ENCODE results near the gene EXD3. TPM values are rescaled to one million over a fixed set of nuclear protein-coding genes. Genes with fewer than 3 reads are reported as not detected.

Gene EXD3
- total RNA-seq, 2 donors from 2014 or later: 15.4 to 17.8 TPM

- no peak for DNase-seq
- H3K27ac Mint-ChIP-seq: no peak overlapping the region
- peaks cover 8% of the 10 kb centered on the region for H3K27me3 Mint-ChIP-seq
- H3K9me3 ChIP-seq (ENCODE audit: control insufficient read depth, low read length, poor library complexity, severe bottlenecking): no peaks in the 10 kb centered on the region
- ATAC-seq: no peak
- no peak overlapping the region for H3K4me3 Mint-ChIP-seq
- H3K4me1 Mint-ChIP-seq: peaks cover 13% of the 10 kb centered on the region
- no peaks in the 10 kb centered on the region for H3K36me3 Mint-ChIP-seq (ENCODE audit: low read depth)
These were observed 142.3 kb downstream of the EXD3 start for GRCh38 chr9:137280474-137281344.

- Mint-ChIP-seq H3K4me1 (peaks cover 18% of the 10 kb centered on the region), H3K27me3 (peaks cover 8% of the 10 kb centered on the region), H3K27ac (no peak overlapping the region), H3K36me3 (ENCODE audit: low read depth) (no peaks in the 10 kb centered on the region), H3K4me3 (no peak overlapping the region)
- ATAC-seq: no peak
- no peak for DNase-seq
- H3K9me3 ChIP-seq (ENCODE audit: control insufficient read depth, low read length, poor library complexity, severe bottlenecking): no peaks in the 10 kb centered on the region
These were observed 143.1 kb downstream of the EXD3 start for GRCh38 chr9:137279741-137280473.

DNA sequence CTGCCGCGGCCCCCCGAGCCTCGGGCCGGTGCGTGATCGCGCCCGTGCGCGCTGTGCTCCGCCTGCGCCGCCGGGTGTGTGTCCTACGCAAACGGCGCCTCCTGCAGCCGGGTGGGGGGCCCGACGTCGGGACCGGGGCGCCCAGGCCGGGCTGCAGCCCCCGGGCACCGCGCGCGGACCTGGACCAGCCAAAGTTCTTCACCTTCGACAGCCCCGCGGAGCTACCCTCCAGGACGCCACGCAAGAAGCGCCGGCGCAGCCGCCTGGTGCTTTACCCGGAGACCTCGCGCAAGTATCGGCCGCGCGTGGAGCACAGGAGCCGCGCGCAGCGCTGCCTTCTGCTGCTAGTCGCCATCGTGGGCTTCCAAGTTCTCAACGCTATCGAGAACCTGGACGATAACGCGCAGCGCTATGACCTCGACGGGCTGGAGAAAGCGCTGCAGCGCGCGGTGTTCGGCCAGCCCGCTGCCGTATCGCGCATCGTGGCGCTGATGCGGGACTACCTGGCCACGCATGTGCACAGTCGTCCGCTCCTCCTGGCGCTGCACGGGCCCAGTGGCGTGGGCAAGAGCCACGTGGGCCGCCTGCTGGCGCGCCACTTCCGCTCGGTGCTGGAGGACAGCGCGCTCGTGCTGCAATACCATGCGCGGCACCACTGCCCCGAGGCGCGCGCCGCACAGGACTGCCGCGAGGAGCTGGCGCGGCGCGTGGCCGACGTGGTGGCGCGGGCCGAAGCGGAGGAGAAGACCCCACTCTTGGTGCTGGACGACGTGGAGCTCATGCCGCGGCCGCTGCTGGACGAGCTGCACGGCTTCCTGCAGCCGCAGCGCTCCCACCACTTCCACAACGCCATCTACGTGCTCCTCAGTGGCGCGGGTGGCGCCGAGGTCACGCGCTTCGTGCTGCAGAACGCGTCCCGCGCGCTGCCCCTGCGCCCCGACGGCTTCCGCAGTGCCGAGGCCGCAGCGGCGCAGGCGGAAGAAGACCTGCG, 143.9 kb downstream of the EXD3 start:
- Mint-ChIP-seq H3K27ac (no peak overlapping the region), H3K4me3 (no peak overlapping the region), H3K4me1 (peaks cover 21% of the 10 kb centered on the region), H3K36me3 (ENCODE audit: low read depth) (no peaks in the 10 kb centered on the region), H3K27me3 (peaks cover 8% of the 10 kb centered on the region)
- H3K9me3 ChIP-seq (ENCODE audit: control insufficient read depth, low read length, poor library complexity, severe bottlenecking): no peaks in the 10 kb centered on the region
- ATAC-seq: no peak
- no peak for DNase-seq

DNA sequence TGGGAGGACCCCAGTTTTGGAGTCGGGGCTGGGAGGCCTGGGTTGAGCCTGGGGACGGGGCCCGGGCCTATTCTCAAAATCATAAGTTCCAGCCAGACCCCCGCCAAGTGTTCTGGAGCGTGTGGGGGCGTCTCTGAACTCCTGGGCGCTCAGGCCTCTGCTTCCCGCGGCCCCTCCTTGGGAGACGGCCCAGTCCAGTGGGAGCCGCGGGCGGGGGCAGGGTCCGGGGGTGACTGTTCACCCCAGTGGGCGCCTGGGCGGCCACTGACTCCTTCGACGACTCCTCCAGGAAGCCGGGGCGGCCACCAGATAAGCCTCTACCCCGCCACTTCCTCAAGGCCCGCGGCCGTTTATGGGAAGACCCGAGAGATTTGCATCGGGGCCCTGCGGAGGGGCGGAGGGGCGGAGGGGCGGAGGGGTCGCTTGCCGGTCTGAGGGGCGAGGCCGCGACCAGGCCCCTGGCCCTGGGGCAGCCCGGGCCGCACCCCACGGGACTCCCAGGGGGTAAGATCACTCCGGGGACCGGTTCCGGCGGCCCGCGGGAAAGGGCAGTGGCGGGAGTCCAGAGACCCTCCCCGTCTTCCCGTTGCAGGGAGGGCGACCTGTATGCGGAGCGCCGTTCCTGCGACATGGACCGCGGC, 144.8 kb downstream of the EXD3 start:
- ATAC-seq (peak; percentile 14), DNase-seq (no peak)
- peak overlapping the region; percentile 84 for H3K4me3 Mint-ChIP-seq
- no peaks in the 10 kb centered on the region for H3K9me3 ChIP-seq (ENCODE audit: control insufficient read depth, low read length, poor library complexity, severe bottlenecking)
- no peak overlapping the region for H3K27ac Mint-ChIP-seq
- no peaks in the 10 kb centered on the region for H3K36me3 Mint-ChIP-seq (ENCODE audit: low read depth)
- peaks cover 21% of the 10 kb centered on the region for H3K4me1 Mint-ChIP-seq
- H3K27me3 Mint-ChIP-seq: peaks cover 8% of the 10 kb centered on the region

DNA sequence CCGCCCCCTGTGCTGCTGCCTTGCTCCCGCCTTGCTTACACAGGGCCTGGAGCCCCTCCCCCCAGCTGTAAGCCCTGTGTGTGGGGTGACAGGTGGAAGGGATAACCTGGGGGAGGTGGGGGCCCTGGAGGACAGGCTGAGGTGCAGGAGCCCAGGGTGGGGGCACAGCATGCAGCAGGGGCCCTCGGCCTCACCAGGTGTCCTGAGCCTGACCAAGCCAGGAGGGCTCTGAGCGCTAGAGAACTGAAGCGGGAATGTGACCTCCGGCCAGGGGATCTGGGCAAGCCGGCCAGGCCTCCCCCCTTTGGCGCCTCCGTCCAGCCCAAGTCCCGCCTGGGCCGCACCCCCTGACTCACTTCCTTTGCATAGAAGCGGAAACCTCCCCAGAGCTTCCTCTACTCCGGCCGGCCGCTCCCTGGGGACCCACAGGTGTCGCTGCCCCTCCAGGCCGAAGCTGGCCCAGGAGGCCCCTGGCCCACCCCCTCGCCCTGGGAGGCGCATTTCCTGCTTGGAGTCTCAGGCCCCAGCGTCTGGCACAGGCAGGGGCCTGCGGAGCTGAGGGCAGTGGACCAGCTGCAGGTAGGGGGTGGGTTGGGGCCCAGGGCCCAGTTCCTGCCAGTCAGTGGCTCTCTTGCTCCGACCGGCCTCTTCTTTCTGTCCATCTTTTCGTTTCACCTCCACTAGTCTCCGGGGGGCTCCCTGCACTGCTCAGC, 145.5 kb downstream of the EXD3 start, which contains the start of gene TOR4A:
TSS of gene TOR4A (plus strand) at position 398 of the 713 bp plus-strand sequence. CDS start 964 bp downstream, outside the sequence.
- peak within 1 kb of the TSS; percentile 84 for H3K4me3 Mint-ChIP-seq
- no peaks in the 10 kb centered on the region for H3K9me3 ChIP-seq (ENCODE audit: control insufficient read depth, low read length, poor library complexity, severe bottlenecking)
- DNase-seq (no peak), ATAC-seq (peak; percentile 64)
- H3K27ac Mint-ChIP-seq: peak within 1 kb of the TSS; percentile 77
- peaks cover 19% of the 10 kb centered on the region for H3K4me1 Mint-ChIP-seq
- H3K36me3 Mint-ChIP-seq (ENCODE audit: low read depth): no peaks in the 10 kb centered on the region
- peaks cover 5% of the 10 kb centered on the region for H3K27me3 Mint-ChIP-seq

DNA sequence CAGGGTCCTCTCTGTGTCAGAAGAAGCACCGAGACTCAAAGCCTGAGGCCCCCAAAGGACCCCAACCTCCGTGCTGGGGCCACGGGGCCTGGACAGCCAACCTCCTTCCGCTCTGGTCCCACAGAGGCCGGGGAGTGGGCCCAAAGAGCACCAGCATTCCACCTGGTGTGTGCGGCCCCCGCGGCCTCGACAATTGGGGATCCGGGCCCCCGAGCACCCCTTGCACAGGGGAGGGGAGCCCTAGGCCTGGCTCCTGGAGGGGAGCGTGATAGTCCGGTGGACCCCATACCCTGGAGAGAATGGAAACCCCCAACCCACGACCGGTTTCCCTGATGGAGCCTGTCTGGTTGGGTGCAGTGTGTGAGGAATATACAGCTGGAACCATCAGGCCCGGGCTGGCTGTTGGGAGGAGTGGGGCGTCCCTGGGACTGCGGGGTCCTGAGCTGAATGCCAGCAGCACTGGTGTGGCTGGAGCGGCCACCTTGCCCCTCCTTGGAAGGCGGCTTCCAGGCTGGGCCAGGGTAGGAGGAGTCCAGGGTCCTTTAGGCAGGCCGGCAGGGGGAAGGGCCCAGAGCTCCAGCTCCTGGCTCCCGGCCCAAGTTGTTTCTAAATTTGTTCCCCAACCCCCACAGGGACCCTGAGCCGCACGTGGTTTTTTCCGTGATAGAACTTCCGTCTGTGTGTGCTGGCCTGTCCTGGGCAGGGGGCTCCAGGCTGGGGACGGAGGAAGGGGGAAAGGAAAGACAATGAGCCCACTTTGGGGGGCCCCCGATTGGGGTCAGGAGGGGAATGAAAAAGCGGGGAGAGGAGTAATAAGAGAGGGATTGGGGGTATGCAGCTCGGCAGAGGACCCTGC, 146.3 kb downstream of the EXD3 start:
- H3K27me3 Mint-ChIP-seq: no peaks in the 10 kb centered on the region
- peak overlapping the region; percentile 77 for H3K4me3 Mint-ChIP-seq
- peaks cover 19% of the 10 kb centered on the region for H3K4me1 Mint-ChIP-seq
- H3K36me3 Mint-ChIP-seq (ENCODE audit: low read depth): no peaks in the 10 kb centered on the region
- ATAC-seq (no peak), DNase-seq (no peak)
- H3K9me3 ChIP-seq (ENCODE audit: control insufficient read depth, low read length, poor library complexity, severe bottlenecking): no peaks in the 10 kb centered on the region
- H3K27ac Mint-ChIP-seq: peak overlapping the region; percentile 77

DNA sequence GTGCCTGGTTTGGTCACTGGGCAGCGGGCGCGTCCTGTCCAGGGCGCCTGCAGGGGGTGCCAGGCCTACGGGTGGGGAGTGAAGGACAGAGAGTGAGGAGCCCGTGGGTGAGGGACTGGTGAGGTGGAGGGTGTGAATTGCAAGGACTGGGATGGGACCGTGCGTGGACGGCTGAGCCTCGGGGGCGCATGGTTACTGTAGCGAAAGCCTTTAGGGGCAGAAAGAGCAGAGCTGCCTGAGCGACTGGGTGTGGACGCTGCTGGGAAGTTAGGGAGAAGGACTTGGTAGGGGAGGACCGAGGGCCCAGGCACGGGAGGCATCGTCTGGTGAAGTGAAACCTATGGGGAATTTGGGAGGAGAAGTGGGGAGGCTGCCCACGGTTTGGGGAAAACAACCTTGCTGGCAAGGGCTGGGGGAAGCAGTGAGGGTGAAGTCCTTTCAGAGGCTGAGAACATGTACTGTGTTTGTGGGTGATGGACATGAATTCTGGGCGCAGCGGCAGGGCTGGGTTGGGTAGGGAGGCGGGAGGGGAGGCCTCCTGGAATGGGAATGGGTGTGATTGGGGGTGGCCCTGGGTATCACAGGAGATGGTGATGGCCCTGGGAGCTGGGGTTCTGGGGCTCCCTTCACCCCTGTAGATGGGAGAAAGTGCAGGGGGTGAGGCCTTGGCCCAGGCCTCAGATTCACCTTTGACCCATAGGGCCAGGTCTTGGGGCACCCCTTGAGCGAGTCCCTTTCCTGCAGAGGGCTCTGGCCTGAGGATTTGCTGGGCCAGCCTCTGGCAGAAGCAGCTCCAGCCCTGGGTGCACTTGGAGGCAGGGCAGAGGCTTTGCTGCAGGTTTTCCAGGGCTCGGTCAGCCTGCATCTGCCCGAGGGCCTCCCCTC, 147.1 kb downstream of the EXD3 start:
- Mint-ChIP-seq H3K4me1 (peaks cover 22% of the 10 kb centered on the region), H3K27me3 (no peaks in the 10 kb centered on the region), H3K36me3 (ENCODE audit: low read depth) (peaks cover 2% of the 10 kb centered on the region), H3K4me3 (peak overlapping the region; percentile 65), H3K27ac (peak overlapping the region; percentile 77)
- DNase-seq (no peak), ATAC-seq (no peak)
- H3K9me3 ChIP-seq (ENCODE audit: control insufficient read depth, low read length, poor library complexity, severe bottlenecking): no peaks in the 10 kb centered on the region

DNA sequence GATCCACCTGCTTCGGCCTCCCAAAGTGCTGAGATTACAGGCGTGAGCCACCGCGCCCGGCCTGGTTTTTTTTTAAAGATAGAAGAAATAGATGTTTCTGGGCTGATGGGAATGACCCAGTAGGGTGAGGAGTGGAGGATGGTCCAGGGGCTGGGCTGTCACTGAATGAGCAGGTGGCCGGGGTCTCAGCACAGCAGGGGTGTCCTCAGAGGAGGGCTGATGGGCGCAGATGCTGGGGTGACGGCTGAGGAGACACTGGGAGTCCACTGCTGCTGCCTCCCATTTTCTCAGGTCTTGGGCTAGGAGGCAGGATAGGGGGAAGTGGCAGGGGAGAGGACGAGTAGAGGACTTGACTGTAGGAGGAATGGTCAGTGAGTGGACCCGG, 147.8 kb downstream of the EXD3 start:
- ATAC-seq (no peak), DNase-seq (no peak)
- H3K9me3 ChIP-seq (ENCODE audit: control insufficient read depth, low read length, poor library complexity, severe bottlenecking): no peaks in the 10 kb centered on the region
- Mint-ChIP-seq H3K36me3 (ENCODE audit: low read depth) (peaks cover 2% of the 10 kb centered on the region), H3K4me1 (peaks cover 22% of the 10 kb centered on the region), H3K27me3 (no peaks in the 10 kb centered on the region), H3K4me3 (peak overlapping the region; percentile 65), H3K27ac (peak overlapping the region; percentile 77)

DNA sequence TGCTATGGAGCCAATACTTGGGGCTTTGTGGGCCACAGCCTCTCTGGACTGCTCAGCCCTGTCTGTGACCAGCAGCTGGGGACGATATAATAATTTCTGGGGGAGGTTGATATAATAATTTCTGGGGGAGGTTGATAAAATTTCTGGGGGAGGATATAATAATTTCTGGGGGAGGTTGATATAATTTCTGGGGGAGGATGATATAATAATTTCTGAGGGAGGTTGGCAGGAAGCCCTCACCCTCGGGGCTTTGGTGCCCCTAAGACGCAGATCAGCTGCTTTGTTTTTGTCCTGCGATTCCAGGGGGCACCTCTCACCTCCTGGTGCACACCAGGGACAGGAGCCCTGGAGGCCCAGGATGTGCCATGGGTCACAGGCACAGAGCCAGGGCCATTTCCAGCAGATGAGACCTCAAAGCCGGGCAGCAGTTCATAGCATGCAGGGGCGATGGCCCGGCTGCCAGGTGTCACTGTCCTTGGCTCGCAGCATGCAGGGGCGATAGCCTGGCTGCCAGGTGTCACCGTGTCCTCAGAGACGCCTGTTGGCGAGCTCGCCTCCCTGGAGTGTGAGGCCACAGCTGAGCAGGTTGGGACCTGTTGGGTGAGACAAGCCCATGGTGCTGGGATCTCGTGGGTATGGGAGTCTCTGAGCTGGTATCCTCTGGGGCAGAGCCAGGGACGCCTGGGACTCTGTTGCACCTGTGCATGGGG, 149.2 kb downstream of the EXD3 start:
- no peak overlapping the region for H3K4me3 Mint-ChIP-seq
- H3K27ac Mint-ChIP-seq: no peak overlapping the region
- ATAC-seq: no peak
- no peak for DNase-seq
- peaks cover 3% of the 10 kb centered on the region for H3K36me3 Mint-ChIP-seq (ENCODE audit: low read depth)
- no peaks in the 10 kb centered on the region for H3K9me3 ChIP-seq (ENCODE audit: control insufficient read depth, low read length, poor library complexity, severe bottlenecking)
- H3K4me1 Mint-ChIP-seq: peaks cover 24% of the 10 kb centered on the region
- no peaks in the 10 kb centered on the region for H3K27me3 Mint-ChIP-seq

- H3K4me3 Mint-ChIP-seq: no peak overlapping the region
- H3K4me1 Mint-ChIP-seq: peaks cover 29% of the 10 kb centered on the region
- peaks cover 6% of the 10 kb centered on the region for H3K36me3 Mint-ChIP-seq (ENCODE audit: low read depth)
These were observed 149.9 kb downstream of the EXD3 start for GRCh38 chr9:137273095-137273490.

More at GRCh38 chr9:137273095-137273490, 149.9 kb downstream of the EXD3 start:
- no peaks in the 10 kb centered on the region for H3K9me3 ChIP-seq (ENCODE audit: control insufficient read depth, low read length, poor library complexity, severe bottlenecking)
- Mint-ChIP-seq H3K27ac (no peak overlapping the region), H3K27me3 (no peaks in the 10 kb centered on the region)
- DNase-seq (no peak), ATAC-seq (no peak)
